GM19193 (cell line): ENCODE results near the gene CDH5.

ENCODE experiments used
- POLR2A ChIP-seq: IDR thresholded peaks from 4 replicates; pipeline ENCODE4 v1.6.1; 2011; ENCODE audit not compliant: insufficient read depth, insufficient read length; ENCODE audit errors: extremely low read depth

The CDH5 gene

DNA sequence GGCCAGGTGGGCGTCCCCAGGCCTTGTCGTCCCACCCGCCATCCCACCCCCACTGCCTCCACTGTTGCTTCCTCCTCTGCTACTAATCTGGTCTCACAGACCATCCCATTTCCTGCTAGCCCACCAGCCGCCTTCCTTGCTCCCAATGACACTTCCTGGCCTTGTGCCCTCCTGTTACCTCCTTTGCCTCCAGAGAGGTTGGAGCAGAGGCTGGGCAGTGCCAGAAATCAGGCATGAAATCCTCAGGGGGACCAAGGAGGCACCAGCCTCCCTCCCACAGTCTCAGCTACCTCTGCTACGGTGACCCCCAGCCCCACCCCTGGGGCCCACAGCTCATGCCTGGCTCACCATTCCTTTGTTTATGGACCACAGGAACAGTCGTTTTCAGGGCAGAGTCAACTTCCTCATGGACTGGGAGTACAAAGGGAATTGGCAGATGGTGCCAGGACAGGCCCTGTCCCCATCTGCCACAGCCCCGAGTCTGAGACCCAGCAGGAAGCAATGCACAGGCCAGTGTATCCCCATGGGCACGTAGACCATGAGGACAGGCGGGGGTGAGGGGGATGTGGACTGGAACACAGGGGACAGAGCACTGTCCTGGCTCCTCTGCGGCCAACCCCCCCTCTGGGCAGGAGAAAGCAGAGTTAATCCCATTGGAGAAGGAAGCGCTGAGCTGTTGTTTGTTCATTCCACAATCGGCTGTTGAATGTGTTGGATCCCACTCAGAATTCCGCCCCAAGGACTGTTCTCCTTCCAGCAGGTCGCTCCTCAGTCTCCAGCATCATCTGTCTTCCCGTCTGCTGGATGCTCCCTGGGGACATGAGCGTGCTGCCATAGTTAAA lies 2.2 kb upstream of the CDH5 start:
- no peak for TF ChIP-seq POLR2A

DNA sequence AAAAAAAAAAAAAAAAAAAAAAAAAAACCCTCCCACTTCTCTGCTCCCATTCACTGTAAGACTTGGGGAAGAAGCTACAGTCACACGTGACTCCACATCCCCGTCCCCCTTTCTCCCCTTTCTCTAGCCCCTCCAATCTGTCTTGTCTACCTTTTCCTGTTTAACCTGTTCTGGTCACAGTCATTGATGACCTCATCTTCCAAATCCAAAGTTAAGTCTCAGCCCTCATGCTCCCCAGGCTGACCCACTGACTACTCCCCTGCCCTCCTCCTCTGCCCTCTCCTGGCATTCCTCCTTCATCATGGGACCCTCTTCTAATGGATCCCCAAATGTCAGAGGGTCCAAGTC lies 1.6 kb upstream of the CDH5 start:
- no peak for TF ChIP-seq POLR2A

DNA sequence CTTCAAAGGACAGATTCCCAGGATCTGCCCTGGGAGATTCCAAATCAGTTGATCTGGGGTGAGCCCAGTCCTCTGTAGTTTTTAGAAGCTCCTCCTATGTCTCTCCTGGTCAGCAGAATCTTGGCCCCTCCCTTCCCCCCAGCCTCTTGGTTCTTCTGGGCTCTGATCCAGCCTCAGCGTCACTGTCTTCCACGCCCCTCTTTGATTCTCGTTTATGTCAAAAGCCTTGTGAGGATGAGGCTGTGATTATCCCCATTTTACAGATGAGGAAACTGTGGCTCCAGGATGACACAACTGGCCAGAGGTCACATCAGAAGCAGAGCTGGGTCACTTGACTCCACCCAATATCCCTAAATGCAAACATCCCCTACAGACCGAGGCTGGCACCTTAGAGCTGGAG lies 840 bp upstream of the CDH5 start:
- TF ChIP-seq POLR2A, result no peak

DNA sequence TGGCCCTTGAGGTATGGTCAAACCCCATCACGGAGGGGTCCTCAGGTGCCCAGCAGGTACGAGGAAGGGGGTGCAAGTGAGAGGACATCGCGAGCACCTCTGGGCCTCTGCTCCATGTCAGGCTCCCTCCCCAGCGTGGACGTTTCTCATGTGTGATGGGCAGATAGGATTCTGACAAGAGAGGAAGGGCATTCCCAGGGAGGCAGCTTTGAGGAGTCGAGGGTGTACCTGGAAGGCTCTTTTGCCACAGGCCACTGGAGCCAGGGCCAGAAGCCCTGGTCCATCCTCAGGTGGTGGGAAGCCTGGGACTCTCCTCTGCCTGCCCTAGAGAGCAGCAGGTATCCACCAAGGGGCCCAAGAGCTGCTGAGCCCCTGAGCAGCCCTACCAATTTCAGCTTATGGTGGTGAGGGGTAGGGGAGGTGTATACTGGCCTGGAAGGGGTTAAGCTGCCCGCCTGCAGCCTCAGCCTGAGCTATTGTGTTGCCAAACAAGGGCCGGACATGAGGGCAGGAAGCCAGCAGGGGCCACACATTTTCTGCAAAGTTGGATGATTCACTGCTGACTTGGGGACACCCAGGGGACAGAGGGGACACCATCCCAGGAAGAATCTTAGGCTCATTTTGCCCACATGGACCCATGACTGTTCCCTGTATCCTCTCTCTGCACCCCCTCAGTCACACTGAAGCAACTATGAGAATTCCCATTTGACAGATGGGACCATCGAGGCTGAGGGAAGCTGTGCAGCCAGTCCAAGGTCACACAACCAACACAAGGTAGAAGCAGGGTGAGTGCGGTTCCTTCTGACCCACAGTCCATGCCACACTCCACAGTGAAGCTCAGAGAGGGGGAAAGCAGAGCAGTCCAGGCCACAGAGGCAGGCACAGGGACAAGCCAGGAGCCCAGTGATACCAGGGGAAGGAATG lies 1.7 kb downstream of the CDH5 start:
- TF ChIP-seq POLR2A, result no peak

DNA sequence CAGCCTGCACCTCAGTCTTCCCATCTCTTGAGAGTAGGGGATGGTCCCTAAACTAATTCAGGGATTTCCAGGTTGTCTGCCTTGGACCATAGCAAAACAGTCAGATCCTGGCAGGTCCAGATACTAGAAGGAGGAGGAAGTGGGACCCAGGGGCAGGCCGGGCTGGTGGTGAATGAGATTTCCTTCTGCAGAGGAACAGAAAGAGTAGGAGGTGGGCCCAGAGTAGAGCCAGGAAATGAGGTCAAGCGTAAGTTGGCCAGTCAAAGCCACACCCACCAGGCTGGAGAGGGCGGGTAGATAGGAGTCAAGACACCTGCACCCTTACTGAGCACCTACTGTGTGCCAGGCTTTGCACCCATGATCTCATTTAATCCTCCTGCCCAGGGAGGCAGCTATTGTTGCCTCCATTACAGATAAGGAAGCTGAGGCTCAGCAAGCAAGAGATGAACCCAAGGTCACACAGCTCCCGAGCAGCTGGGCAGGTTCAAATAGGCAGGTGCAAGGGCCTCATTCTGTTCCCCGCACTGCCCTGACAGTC lies 2.6 kb downstream of the CDH5 start:
- TF ChIP-seq POLR2A, result no peak

DNA sequence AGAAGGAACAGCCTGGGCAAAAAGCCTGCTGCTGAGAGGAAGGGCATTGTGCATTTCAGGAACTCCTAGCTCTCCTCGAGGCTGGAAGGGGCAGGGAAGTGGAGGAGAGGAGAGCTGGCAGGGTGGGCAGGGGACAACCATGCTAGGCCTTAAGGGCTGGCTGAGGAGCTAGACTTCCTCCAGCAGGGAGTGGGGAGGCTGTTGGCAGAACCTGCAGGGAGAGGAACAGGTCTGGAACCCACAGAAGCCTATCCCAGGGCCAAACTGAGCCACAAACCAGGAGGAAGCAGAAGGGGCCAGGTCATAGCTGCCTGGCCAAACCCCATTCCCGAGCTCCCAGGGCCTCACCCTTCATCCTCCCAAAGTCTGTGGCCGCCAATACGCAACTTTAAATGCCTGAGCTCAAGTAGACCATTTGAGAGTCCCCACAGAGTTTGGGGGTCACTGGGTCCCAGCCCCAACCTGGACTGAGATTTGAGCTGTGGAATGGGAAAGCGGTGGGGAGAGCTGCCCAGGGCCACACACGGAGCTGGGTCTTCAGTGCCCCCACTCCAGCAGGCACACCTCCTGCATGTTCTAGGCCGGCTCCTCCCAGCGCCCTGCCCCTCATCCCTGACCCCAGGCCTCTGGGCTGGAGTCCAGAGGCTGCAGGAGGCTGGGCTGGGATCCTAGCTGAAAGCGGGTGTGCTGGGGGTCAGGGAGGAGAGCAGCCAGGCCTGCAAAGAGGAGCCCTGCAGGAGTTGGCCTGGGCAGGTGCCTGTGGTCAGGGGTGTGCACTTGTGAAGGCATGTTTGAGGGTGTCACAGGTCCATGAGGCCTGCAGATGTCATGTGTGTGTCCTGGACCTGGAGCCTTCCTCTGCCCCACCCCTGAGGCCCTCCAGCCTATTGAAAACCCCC lies 4.5 kb downstream of the CDH5 start:
- no peak for TF ChIP-seq POLR2A

DNA sequence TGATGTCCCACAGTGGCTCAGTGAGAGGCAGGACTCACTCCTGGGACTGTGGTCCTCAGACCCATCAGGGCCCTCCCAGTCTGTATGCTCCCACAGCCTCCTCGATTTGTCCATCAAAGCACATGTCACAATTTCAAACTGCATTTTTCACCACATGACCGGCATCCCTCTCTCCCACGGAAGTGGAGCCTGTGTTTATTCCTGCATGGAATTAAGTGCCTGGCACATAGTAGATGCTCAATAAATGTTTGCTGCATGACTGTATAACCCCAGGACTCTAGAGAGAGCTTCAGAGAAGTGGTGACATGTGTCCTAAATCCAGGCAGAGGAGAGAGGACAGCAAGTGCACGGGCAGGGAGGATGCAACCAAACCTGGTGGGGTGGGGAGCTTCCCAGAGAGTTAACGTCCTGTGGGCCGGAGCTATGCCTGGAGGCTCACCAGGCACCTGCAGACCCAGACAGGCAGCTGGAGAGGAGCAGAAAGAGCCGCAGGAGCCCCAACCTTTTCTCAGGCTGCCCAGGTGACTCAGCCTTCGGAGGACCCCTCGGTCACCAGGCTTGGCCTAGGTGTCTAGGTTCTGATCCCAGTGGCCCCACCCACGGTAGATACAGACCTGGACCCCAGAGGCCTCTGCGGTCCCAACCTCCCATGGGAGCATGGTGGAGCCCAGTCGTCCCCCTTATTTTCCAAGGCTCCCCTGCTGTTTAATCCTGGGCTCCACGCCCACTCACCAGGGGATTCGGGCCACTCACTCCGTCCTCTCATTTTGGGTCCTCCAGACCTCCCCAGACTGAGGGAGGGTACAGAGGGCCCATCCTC lies 5.8 kb downstream of the CDH5 start:
- TF ChIP-seq POLR2A, result no peak

DNA sequence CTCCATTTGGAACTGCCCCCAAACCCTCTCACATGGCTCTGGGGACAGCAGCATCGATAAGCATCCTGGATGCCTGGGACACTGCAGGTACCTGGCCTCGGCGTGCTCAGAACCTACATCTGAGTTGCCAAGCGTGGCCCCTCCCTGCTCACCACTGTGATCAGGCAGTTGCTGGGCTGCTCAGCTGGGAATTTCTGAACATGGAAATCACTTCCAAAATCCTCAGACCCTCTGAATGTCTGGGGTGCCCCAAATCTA lies 6.3 kb downstream of the CDH5 start:
- TF ChIP-seq POLR2A, result no peak

DNA sequence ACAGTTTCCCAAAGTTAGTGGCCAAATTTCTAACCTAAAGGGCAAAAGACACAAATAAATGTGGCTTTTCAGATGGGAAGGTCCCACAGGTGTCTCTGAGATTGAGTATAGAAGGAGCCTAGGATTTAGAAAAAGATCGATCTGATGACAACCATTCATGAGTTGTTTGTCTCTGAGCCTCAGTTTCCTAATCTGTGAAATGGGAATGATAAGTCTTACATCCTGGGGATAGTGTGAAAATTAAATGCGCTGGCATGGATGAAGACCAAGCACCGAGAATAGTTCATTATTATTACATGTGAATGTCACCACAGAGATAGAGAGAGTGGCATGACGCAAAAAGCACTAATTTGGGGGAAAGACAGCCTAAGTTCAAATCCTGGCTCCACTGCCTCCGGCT lies 7.2 kb downstream of the CDH5 start:
- TF ChIP-seq POLR2A, result no peak

DNA sequence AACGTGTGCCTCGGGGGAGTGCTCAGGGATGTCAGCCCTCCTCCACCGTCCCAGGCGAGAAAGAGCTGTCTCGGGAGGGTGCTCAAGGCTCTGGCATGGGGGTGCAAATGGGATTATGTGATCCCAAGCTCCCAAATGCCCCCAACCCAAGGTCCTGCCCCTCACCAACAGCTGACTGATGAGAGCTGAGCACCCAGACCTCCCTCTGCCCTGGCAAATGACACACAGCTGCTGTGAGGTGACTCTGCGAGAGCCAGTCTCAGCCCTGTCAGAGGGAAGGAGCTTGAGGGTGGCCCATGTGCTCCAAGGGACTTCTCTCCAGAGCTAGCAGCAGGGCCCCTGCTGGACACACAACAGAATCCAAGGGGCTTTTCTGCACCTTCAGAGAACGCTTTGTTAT lies 7.7 kb downstream of the CDH5 start:
- no peak for TF ChIP-seq POLR2A

DNA sequence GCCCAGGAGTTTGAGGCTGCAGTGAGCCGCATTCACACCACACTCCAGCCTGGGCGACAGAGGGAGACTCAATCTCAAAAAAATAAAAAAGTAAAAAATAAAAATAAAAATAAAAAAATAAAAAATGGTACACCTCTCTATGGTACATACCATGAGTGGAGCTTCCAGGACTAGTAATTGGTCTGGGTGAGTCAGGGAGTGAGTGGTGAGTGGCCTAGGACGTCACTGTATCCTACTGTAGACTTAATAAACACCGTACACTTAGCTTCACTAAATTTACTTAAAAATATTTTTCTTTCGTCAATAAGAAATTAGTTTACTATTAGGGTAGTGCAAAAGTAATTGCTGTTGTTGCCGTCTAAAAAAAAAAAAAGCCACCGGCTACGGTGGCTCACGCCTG lies 9.0 kb downstream of the CDH5 start:
- TF ChIP-seq POLR2A, result no peak

DNA sequence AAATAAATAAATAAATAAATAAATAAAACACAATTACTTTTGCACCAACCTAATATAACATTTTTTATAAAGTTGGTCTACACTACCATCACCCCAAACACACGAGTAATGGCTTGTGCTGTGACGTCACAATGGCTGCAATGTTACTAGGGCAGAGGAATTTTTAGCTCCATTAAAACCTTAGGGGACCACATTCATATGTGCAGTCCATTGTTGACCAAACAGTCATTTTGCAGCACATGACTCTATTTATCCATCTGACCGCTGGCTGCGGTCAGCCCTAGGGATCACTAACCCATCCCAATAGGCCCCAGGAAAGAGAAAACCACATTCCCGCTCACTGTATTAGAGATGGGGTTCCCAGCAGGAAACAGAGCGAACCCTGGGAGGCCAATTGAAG lies 9.6 kb downstream of the CDH5 start:
- TF ChIP-seq POLR2A, result no peak

DNA sequence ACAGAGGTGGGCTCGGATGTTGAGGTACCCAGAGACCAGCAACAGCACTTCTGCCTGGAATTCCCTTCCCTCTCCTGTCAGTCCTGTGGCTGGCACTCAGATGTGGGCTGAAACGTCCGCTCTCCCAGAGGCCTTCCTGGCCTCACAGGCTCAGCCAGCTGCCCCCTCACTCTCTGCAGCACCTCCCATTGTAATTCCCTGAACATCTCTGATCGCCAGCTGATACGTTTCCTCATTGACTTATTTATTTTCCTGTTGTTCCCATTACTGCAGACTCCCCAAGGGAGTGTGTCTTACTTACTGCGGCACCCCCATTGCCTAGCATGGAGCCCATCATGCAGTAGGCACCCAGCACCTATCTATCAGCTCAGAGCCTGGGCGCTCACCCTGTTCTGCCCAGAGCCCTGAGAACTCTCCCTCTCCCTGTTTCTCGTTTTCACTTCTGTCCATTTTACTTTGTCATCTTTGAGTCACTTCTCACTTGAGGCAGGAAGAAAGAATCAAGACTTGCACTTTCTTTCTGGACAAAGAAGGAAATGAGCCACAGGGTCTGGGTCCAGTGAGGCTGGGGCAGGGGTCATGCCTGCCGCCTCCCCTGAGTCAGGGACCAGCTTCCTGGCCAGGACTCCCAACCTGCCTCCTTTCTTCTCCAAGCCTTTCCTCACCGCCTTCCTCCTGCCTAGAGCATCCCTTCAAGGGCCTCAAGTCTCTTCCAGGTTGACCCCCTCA lies 10.2 kb downstream of the CDH5 start:
- TF ChIP-seq POLR2A, result no peak

DNA sequence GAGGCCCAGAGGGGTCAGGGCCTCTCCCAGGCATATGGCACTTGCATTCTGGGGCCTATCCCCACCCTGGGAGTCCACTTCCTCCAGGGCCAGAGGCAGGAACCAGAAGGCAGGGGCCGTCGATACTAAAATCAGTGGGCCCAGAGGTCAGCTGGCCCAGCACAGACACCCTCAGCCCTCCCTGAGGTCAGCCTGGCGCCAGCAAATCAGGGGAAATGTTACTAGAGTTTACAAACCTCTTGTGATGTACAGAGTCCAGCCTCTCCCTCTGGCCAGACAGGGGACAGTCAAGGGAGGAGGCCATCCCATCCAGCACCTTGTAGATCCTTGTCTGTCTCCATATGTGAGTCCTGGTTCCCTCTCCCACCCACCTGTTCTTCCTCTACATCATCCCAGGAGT lies 10.8 kb downstream of the CDH5 start:
- no peak for TF ChIP-seq POLR2A
